Measurements from ENCODE around the gene LIPM.

LIPM gene

GRCh38 chr10:88838766-88839350, 36.3 kb downstream of the LIPM start (continued):
- no peak for TF ChIP-seq ZNF580 (tag by site-specific recombination; IDR thresholded peaks at IDR 0.05)
- no peak for TF ChIP-seq ZNF335 (tag by site-specific recombination; conservative IDR thresholded peaks at IDR 0.05)
- no peak for TF ChIP-seq ZNF214 (tag by site-specific recombination; IDR thresholded peaks at IDR 0.05; ENCODE audit: borderline replicate concordance)
- no peak for TF ChIP-seq SCRT1 (tag by site-specific recombination; IDR thresholded peaks at IDR 0.05; ENCODE audit: borderline replicate concordance)

GRCh38 chr10:88840104-88840503, 37.6 kb downstream of the LIPM start:
- Histone ChIP-seq H3K27ac (ENCODE audit: extremely low read depth, low read depth, low read length) (no peak overlapping the region), H3K4me1 (ENCODE audit: control insufficient read depth, insufficient read depth, low read length) (no peaks in the 10 kb centered on the region), H3K9me3 (ENCODE audit: control insufficient read depth, insufficient read depth, low read depth, low read length) (no peaks in the 10 kb centered on the region), H3K4me3 (ENCODE audit: low read depth, low read length) (no peak overlapping the region), H3K36me3 (ENCODE audit: control insufficient read depth in 2 of 2, insufficient read depth in 1 of 2, low read length in 2 of 2) (no peaks in the 10 kb centered on the region)
- CTCF ChIA-PET, result interaction anchor here (0.9 to 13.0 kb wide), 3 partner anchors 13 to 147 kb away, joined by 3 to 456 read pairs (median 3); no protein-coding TSS in a partner anchor
- POLR2A ChIA-PET, result no interaction called here
- TF ChIP-seq ZNF138 (tag by site-specific recombination; IDR thresholded peaks at IDR 0.05; ENCODE audit: borderline replicate concordance), result no peak
- TF ChIP-seq ZBTB7A (tag by site-specific recombination; IDR thresholded peaks at IDR 0.05; ENCODE audit: low read depth), result no peak
- no peak for TF ChIP-seq PRDM2 (tag by site-specific recombination; IDR thresholded peaks at IDR 0.05; ENCODE audit: borderline replicate concordance)
- no peak for TF ChIP-seq ZNF580 (tag by site-specific recombination; IDR thresholded peaks at IDR 0.05)
- TF ChIP-seq EGR2 (tag by site-specific recombination; IDR thresholded peaks at IDR 0.05; ENCODE audit: low read depth), result no peak
- TF ChIP-seq PRDM10 (tag by site-specific recombination; IDR thresholded peaks at IDR 0.05), result no peak
- TF ChIP-seq ZNF132 (tag by site-specific recombination; IDR thresholded peaks at IDR 0.05; ENCODE audit: borderline replicate concordance), result no peak
- no peak for TF ChIP-seq HOXD13 (CRISPR knock-in tag; IDR thresholded peaks at IDR 0.05; ENCODE audit: borderline replicate concordance)
- no peak for TF ChIP-seq MZF1 (tag by site-specific recombination; IDR thresholded peaks at IDR 0.05; ENCODE audit: borderline replicate concordance)
- no peak for TF ChIP-seq GLI2 (tag by site-specific recombination; IDR thresholded peaks at IDR 0.05; ENCODE audit: borderline replicate concordance, low read depth)
- no peak for TF ChIP-seq SCRT2 (tag by site-specific recombination; IDR thresholded peaks at IDR 0.05)
- no peak for TF ChIP-seq KLF17 (tag by site-specific recombination; IDR thresholded peaks at IDR 0.05)

All from HEK293 (cell line).